Mammary epithelial cell (primary cell): Measurements from ENCODE around the gene SPC25.

Experiments used
- CTCF ChIP-seq, 2 donors: IDR thresholded peaks in 1 of 2; conservative IDR thresholded peaks in 1 of 2; 2 replicates each; pipeline ENCODE4 v1.5.1; 2011 to 2012; ENCODE audit warnings: inconsistent platforms in 2 of 2, low read length in 2 of 2, mild to moderate bottlenecking in 2 of 2, control low read depth in 1 of 2, low read depth in 1 of 2; ENCODE audit not compliant: insufficient read depth in 1 of 2; ENCODE audit errors: extremely low read depth in 1 of 2
- EZH2 ChIP-seq: IDR thresholded peaks from 2 replicates; pipeline ENCODE4 v1.6.1; 2012; ENCODE audit warnings: low read length, inconsistent platforms, borderline replicate concordance

GRCh38 chr2:168910330-168910729 lies 20.1 kb upstream of the SPC25 start:
- no peak for TF ChIP-seq CTCF (conservative IDR thresholded peaks at IDR 0.05 in 1 of 2, IDR thresholded peaks at IDR 0.05 in 1 of 2; ENCODE audit: extremely low read depth in 1 of 2, insufficient read depth in 1 of 2, low read depth in 1 of 2, low read length in 2 of 2)
- no peak for TF ChIP-seq EZH2
